Measurements from ENCODE around the gene GET4. TPM values are rescaled to one million over a fixed set of nuclear protein-coding genes. Genes with fewer than 3 reads are reported as not detected.

The GET4 gene
- total and polyA plus RNA-seq, 2 of the 4 experiments (the other 2 are of a cell fraction): 11.3 to 30.9 TPM

GRCh38 chr7:930975-931758 is 54.8 kb downstream of the GET4 start:
- no peaks in the 10 kb centered on the region for H3K9me1 ChIP-seq (ENCODE audit: insufficient read depth, low read length)
- in situ Hi-C loops (cut with MboI; ENCODE audit: low sequenced_read_pairs): no loop called here
- no peak overlapping the region for H2AFZ ChIP-seq (replicated peaks; ENCODE audit: low read length, poor library complexity)
- H3K79me1 ChIP-seq (ENCODE audit: low read depth in 1 of 2, low read length in 2 of 2): no peaks in the 10 kb centered on the region
- no peak overlapping the region for H3K9ac ChIP-seq (ENCODE audit: low read depth, low read length)
- no peak overlapping the region for H2BK20ac ChIP-seq (ENCODE audit: low read depth, low read length)
- no peaks in the 10 kb centered on the region for H4K20me1 ChIP-seq (ENCODE audit: insufficient read depth, low read length)
- no peak overlapping the region for H3K18ac ChIP-seq (ENCODE audit: low read depth, low read length)
- no peak overlapping the region for H3K4ac ChIP-seq (ENCODE audit: low read depth, low read length)
- no peak overlapping the region for H4K5ac ChIP-seq (ENCODE audit: low read depth, low read length)
- no peak overlapping the region for H2AK9ac ChIP-seq (replicated peaks; ENCODE audit: low read depth, low read length, poor library complexity)
- H3K4me2 ChIP-seq (ENCODE audit: low read depth, low read length): no peak overlapping the region
- ChIA-PET POLR2A (ENCODE audit: unreplicated experiment) (no interaction called here), CTCF (interaction anchor here (0.6 kb wide), 1 partner anchor 15 kb away, joined by 3 read pairs; no protein-coding TSS in a partner anchor)
- H3K27me3 ChIP-seq (ENCODE audit: control insufficient read depth, insufficient read depth, low read length): no peaks in the 10 kb centered on the region
- peak overlapping the region; percentile 9; the same call in 1 of the 2 replicates for H2AK5ac ChIP-seq (ENCODE audit: low read depth, low read length)
- intact Hi-C loops (cut with micrococcal nuclease): no loop called here
- ATAC-seq (ENCODE audit: low read depth) (no peak), DNase-seq (no peak)
- whole genome bisulfite sequencing, 2 experiments (ENCODE audit: extremely low coverage in 2 of 2, insufficient read length in 1 of 2): 46% methylated on average over 4 of the region's 29 CpGs; no CpG with 5 or more reads in 1 of the 2 experiments
- no peak overlapping the region for H3K56ac ChIP-seq (ENCODE audit: extremely low read depth, insufficient read depth, low read length)
- no peaks in the 10 kb centered on the region for H3K36me3 ChIP-seq (ENCODE audit: control insufficient read depth, insufficient read depth, low read length)
- H3K9me3 ChIP-seq (ENCODE audit: control insufficient read depth, insufficient read depth, low read length): no peaks in the 10 kb centered on the region
- H2BK5ac ChIP-seq (ENCODE audit: low read depth, low read length, poor library complexity, severe bottlenecking): no peak overlapping the region
- H2BK120ac ChIP-seq (ENCODE audit: low read depth, low read length): no peak overlapping the region
- no peak overlapping the region for H3K23ac ChIP-seq (ENCODE audit: low read depth, low read length)
- no peak overlapping the region for H2BK15ac ChIP-seq (ENCODE audit: low read depth, low read length)
- H4K8ac ChIP-seq (ENCODE audit: low read depth in 2 of 2, low read length in 2 of 2): no peak overlapping the region
- no peak for TF ChIP-seq RFX5 (IDR thresholded peaks at IDR 0.05; ENCODE audit: low read depth, low read length)
- no peak for TF ChIP-seq SMC3 (IDR thresholded peaks at IDR 0.05; ENCODE audit: low read depth, low read length)
- no peak for TF ChIP-seq MXI1 (IDR thresholded peaks at IDR 0.05; ENCODE audit: borderline replicate concordance, low read depth, low read length)
- TF ChIP-seq CEBPB (IDR thresholded peaks at IDR 0.05; ENCODE audit: low read depth, low read length): peak; percentile 38; the same call in 1 of the 2 replicates
- BruUV-seq (replicated peaks): no TSS peak
- no peak overlapping the region for H4K91ac ChIP-seq (ENCODE audit: insufficient read depth, low read depth, low read length)
- dilution Hi-C loops (cut with HindIII; ENCODE audit: low sequenced_read_pairs, unreplicated experiment): no loop called here
- no peak overlapping the region for H3K14ac ChIP-seq (replicated peaks; ENCODE audit: low read depth, low read length)
- no peak overlapping the region for H3K4me3 ChIP-seq (ENCODE audit: insufficient read depth, low read depth, low read length)
- no peak overlapping the region for H3K27ac ChIP-seq (ENCODE audit: insufficient read depth, low read length)
- H3K4me1 ChIP-seq (ENCODE audit: control insufficient read depth, insufficient read depth, low read length): peaks cover 2% of the 10 kb centered on the region

Data from IMR-90 (cell line).